Activated CD4-positive, alpha-beta T cell treated with anti-CD3 and anti-CD28 coated beads, Interleukin-2, Interleukin-6, amounts not matched to agents 100 ng/mL and 50 ng/mL, durations not matched to agents 16 hours and 8 hours (primary cell): ENCODE results near the gene EXD1.
"Not testable (repeated sequence)": the region's sequence is repeated elsewhere in the genome, so short reads cannot be mapped to it uniquely, and the experiment has no call there.

Experiments used
- DNase-seq: peaks from one replicate; pipeline ENCODE4 v3.0.0-alpha.2; 2020

Gene EXD1

DNA sequence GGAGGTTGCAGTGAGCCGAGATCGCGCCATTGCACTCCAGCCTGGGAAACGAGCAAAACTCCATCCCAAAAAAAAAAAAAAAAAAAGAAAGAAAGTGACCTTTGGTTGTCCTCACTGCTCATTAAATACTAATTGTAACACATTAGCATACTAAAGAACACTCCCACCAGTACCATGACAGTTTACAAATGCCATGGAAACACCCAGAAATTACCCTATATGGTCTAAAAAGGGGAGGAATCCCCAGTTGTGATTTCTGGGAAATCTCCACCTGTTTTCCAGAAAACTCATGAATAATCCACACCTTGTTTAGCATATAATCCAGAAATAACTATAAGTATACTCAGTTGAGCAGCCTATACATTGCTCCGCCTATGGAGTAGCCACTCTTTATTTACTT is 90.9 kb downstream of the EXD1 start:
- DNase-seq: no peak

DNA sequence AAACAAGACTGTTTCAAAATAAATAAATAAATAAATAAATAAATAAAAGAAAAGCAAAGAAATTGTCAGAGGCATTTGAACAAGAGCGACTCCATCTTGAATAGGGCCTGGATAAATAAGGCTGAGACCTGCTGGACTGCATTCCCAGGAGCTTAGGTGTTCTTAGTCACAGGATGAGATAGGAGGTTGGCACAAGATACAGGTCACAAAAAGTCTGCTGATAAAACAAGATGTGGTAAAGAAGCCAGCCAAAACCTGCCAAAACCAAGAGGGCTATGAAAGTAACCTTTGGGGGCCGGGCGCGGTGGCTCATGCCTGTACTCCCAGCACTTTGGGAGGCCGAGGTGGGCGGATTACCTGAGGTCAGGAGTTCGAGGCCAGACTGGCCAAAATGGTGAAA is 91.4 kb downstream of the EXD1 start:
- DNase-seq: not testable (repeated sequence)

DNA sequence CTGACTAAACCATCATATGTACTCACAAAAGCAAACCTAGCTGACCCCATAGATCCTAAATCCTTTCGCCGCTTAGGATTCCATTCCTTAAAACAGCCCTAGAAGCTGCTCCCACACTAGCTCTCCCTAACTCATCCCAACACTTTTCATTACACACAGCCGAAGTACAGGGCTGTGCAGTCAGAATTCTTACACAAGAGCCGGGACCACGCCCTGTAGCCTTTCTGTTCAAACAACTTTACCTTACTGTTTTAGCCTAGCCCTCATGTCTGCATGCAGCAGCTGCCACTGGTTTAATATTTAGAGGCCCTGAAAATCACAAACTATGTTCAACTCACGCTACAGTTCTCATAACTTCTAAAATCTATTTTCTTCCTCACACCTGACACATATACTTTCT is 95.0 kb downstream of the EXD1 start:
- not testable (repeated sequence) for DNase-seq

GRCh38 chr15:41133454-41133853 is 97.1 kb downstream of the EXD1 start:
- no peak for DNase-seq
